ACHN (cell line): ENCODE data around the gene ZNF493.

Experiments used
- DNase-seq: peaks from one replicate; pipeline ENCODE4 v3.0.0-alpha.2; 2015
- in situ Hi-C: cut with HindIII; loops from 2 replicates; pipeline ENCODE4 v1.10.0; 2017; ENCODE audit warnings: low sequenced_read_pairs, low pct_ligation_motif_present, low pct_unique_long_range_greater_than_20kb

The ZNF493 gene

DNA sequence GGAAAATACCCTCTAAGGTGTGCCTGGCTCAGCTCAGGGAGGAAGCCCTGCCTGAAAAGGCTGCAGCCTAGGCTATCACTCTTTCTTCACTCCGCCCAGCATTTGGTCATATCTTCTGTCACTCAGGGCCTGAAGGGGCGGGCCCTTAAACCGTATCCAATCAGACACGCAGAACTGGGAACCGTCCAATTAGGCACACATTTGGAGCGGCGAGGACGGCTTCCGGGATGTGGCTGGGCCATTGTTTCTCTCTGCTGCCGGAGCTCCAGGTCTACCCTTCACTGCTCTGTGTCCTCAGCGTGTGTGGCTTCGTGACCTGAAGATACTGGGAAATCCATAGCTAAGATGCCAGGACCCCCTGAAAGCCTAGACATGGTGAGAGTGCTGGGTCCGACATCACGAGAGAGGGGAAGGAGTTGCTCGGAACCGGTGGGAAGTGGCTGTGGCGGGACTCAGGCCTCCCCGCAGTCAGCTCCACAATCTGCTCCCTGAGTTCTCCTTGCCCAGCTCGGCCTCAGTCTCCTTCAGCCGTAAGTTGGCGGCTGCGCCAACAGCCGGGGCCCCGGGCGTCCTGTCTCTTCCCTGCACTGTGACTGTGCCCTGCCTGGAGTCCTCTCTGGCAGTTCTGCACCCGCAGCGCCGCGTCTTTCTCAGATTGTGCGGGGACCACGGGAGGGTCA lies at the start of gene ZNF493:
TSS of gene ZNF493 (plus strand) at position 241 of the 680 bp plus-strand sequence. CDS start at position 346, 105 bp downstream.
- in situ Hi-C loops: no loop called here
- peak; percentile 92 for DNase-seq

DNA sequence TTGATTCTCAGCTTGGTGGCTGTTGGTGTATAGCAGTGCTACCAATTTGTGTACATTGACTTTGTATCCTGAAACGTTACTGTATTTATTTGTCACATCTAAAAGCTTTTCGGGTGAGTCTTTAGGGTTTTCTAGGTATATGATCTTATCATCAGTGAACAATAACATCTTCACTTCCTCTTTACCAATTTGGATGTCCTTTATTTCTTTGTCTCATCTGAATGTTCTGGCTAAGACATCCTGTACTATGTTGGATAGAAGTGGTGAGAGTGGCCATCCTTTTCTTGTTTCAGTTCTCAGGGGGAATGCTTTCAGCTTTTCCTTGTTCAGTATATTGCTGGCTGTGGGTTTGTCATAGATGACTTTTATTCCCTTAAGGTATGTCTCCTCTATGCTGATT lies 44.1 kb upstream of the ZNF493 start:
- in situ Hi-C loops: no loop called here
- no peak for DNase-seq

DNA sequence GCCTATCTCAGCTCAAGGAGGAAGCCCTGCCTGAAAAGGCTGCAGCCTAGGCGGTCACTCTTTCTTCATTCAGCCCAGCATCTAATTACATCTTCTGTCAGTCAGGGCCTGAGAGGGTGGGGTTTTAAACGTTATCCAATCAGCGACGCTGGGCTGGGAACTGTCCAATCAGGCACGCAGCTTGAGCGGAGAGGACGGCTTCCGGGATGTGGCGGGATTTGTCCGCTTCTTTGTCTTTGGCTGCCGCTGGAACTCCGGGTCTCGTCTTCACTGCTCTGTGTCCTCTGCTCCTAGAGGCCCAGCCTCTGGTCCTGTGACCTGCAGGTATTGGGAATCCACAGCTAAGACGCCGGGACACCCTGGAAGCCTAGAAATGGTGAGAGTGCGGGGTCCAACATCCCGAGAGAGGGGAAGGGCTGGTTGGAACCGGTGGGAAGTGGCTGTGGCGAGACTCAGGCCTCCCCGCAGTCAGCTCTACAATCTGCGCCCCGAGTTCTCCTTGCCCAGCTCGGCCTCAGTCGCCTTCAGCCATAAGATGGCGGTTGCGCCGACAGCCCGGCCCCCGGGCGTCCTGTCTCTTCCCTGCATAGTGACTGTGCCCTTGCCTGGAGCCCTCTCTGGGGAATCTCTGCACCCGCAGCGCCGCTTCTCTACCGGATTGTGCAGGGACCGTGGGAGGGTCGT lies 38.0 kb upstream of the ZNF493 start, which contains the start of gene ZNF738:
TSS of gene ZNF738 (plus strand) at position 233 of the 684 bp plus-strand sequence. CDS start at position 374, 141 bp downstream.
- DNase-seq: peak; percentile 84
- in situ Hi-C loops: no loop called here

DNA sequence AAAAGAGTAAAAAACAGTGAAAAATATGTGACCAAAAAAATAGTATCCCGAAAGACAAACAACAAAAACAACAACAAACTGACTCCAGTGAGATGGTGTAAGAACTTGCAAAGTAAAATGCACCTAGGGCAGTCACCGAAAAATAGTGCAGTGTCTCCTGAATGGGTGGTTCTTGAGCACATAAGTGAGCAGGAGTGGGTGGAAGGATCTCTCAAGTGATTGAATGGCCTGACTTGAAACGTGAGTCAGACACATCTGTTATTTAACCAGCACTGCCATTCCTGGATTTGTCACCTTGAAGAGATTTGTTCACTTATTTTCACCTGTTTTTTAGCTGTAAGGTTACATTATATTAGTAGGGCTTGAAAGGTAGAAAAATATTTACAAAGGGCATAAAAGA lies 34.6 kb upstream of the ZNF493 start:
- DNase-seq: no peak
- in situ Hi-C loops: no loop called here

DNA sequence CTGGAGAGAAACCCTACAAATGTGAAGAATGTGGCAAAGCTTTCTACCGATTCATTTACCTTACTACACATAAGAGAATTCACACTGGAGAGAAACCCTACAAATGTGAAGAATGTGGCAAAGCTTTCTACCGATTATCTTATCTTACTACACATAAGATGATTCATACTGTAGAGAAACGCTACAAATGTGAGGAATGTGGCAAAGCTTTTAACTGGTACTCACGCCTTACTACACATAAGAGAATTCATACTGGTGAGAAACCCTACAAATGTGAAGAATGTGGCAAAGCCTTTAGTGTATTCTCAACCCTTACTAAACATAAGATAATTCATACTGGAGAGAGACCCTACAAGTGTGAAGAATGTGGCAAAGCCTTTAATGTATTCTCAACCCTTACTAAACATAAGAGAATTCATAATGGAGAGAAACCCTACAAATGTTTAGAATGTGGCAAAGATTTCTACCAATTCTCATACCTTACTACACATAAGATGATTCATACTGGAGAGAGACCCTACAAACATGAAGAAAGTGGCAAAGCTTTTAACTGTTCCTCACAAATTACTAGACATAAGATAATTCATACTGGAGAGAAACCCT lies 12.9 kb upstream of the ZNF493 start:
- DNase-seq: no peak
- in situ Hi-C loops: no loop called here

DNA sequence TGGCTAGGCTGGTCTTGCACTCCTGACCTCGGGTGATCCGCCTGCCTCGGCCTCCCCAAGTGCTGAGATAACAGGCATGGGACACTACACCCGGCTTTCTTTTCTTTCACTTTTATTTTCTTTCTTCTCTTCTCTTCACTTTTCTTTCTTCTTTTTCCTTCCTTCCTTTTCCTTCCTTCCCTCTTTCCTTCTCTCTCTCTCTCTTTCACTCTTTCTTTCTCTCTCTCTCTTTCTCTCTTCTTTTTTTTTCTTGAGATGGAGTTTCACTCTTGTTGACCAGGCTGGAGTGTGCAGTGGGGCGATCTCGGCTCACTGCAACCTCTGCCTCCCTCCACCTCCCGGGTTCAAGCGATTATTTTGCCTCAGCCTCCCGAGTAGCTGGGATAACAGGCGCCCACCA lies 812 bp upstream of the ZNF493 start:
- in situ Hi-C loops: no loop called here

DNA sequence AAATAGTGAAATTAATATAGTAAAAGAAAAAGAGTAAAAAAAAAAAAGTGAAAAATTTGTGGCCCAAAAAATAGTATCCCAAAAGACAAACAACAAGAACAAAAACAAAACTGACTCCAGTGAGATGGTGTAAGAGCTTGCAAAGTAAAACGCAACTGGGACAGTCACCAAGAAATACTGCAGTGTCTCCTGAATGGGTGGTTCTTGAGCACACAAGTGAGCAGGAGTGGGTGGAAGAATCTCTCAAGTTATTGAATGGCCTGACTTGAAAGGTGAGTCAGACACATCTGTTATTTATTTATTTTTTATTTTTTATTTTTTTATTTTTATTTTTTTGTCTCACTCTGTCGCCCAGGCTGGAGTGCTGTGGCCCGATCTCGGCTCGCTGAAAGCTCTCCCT lies 1.9 kb downstream of the ZNF493 start:
- in situ Hi-C loops: no loop called here
- DNase-seq: no peak

More for the DNA sequence above, 812 bp upstream of the ZNF493 start:
- DNase-seq: no peak

DNA sequence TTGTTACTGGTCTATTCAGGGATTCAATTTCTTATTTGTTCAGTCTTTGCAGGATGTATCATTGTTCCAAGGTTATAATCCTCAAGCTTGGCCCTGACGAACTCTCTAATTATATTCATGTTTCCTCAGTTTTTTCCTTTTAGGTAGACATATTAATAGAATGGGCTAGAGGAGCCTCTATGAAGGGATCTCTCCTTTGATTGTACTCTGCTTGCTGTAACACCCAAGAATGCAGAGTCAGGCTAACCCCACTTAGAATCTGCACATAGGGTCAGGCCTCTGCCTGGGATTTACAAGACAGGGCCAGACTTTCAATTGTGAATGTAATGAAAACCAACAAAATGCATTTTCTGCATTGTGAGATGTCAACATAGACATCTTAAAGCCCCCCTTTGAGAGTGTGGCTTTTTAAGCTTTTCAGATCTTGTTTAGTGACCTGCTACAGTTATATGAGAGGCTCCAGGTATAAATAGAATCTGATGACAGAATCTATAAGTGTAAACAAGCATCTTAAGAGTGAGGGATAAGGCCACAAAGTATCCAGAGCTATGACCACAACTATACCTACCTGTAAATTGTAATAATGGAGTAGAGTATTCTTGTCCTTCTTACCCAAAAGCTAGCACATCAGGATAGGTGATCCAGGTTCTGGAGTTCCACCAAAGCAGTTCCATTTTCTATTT lies 5.5 kb downstream of the ZNF493 start:
- in situ Hi-C loops: no loop called here
- DNase-seq: no peak

DNA sequence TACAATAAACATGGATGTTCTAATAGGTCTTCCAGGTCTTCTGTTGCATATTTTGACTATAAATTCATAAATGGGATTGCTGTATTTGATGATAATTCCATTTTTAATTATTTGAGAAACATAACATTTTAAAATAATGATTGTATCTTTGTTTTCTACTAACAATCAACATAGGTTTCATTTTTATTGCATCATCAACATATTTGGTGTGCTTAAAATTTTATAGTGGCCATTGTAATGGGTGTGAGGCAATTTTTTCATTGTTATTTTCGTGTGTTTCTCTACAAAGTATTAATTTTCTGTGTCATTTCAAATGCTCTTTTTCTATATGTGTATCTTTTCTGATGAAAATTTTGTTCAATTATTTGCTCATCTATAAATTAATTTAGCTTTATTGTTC lies 13.2 kb downstream of the ZNF493 start:
- in situ Hi-C loops: no loop called here
- no peak for DNase-seq

DNA sequence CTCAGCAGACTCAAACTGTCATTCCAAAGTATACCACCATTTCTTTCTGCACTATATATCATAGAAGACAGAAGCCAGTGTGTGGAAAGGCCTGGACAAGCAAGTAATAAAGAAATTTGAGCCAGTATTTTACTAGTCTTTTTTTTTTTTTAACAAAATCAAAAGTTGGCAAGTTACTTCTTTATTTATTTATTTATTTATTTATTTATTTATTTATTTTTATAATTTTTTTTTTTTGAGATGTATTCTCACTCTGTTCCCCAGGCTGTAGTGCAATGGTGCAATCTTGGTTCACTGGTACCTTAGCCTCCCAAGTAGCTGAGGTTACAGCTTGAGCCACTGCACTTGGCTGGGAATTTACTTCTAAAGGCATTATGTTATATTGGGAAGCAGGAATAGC lies 25.3 kb downstream of the ZNF493 start:
- in situ Hi-C loops: no loop called here

DNA sequence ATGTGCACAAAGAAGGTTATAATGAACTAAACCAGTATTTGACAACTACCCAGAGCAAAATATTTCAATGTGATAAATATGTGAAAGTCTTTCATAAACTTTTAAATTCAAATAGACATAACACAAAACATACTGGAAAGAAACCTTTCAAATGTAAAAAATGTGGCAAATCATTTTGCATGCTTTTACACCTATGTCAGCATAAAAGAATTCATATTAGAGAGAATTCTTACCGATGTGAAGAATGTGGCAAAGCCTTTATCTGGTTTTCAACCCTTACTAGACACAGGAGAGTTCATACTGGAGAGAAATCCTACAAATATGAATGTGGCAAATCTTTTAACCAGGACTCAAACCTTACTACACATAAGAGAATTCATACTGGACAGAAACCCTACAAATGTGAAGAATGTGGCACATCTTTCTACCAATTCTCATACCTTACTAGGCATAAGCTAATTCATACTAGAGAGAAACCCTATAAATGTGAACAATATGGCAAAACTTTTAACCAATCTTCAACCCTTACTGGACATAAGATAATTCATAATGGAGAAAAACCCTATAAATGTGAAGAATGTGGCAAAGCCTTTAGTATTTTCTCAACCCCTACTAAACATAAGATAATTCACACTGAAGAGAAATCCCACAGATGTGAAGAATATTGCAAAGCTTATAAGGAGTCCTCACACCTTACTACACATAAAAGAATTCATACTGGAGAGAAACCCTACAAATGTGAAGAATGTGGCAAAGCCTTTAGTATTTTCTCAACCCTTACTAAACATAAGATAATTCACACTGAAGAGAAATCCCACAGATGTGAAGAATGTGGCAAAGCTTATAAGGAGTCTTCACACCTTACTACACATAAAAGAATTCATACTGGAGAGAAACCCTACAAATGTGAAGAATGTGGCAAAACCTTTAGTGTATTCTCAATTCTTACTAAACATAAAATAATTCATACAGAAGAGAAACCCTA lies 26.4 kb downstream of the ZNF493 start:
- in situ Hi-C loops: no loop called here
- no peak for DNase-seq

More for the DNA sequence above, 25.3 kb downstream of the ZNF493 start:
- DNase-seq: no peak

DNA sequence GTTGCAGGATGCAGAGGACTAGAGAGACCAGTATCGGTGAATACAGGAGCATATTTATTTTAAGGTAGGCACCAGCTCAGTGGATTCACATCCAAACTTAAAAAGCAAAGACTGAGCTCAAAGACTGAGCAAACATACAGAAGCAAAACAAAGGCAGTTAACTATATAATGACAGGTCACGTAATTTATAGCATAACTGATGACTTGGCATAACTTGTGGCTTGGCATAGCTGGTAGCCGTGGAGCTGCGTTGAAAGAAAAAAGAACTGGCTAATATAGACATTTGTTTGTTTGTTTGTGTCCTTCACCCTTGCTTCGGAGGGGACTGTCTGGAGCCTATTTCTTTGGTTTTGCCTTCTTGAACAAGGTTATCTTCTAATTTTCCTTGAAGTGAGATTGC lies 33.7 kb downstream of the ZNF493 start:
- in situ Hi-C loops: no loop called here
- DNase-seq: no peak

DNA sequence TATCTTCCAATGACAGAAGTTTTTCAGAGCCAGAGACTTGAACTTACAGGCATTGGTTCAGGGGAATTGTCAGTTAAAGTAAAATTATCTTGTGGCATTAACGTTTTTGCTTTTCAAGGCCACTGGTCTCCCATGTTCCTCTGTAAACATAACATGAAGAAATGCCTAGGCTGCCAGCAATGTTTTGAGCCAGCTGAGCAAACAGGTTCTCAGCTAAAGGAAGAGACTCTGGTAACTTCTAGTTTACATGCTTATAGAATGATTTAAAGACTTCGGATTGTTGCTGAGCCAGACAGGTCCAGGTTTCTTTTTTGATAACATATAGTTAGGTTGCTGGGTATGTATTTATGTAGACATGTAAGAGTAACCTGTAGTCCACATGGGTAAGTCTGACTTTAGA lies 35.7 kb downstream of the ZNF493 start:
- DNase-seq: no peak
- in situ Hi-C loops: no loop called here

DNA sequence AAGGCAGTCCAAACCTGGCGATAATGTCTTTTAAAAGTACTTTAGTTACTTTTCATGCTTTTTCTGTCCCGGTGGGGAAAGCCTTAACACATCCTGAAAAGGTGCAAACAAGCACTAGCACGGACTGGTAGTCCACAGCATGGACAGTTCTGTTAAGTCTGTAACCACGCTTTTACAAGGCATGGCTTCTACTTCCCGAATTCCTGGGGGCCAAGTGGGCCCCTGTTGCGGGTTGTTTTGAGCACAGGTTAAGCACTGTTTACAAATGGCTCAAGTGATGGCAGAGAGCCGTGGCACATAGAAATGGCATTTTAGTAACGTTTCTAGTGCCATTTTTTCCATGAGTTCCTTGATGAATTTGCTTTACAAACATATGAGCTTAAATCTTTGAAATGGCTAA lies 37.6 kb downstream of the ZNF493 start:
- in situ Hi-C loops: no loop called here
- no peak for DNase-seq

DNA sequence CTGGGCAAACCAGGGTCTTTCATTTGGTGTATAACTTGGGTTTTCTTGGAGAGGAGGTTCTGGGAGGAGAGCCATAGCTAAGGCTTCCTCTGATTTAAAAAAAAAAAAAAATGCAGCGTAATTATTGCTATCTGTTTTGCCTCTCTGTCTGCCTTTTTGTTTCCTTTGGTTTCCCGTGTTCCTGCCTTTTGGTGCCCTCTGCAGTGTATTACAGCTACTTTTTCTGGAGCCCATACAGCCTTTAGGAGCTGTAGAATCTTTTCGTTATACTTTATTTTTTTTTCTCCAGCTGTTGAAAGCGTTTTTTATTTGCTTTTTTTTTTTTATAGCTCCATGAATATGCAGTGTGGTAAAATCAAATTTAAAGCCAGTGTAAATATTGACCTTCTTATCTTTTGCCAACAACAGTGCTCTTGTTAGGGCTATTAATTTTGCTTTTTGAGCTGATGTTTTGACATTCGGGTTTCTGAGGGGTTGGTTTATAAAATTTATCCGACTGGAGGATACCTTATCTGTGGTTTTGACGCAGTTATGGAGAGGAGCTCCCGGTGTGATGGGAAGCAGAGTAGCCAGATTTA lies 38.1 kb downstream of the ZNF493 start:
- no peak for DNase-seq
- in situ Hi-C loops: no loop called here

DNA sequence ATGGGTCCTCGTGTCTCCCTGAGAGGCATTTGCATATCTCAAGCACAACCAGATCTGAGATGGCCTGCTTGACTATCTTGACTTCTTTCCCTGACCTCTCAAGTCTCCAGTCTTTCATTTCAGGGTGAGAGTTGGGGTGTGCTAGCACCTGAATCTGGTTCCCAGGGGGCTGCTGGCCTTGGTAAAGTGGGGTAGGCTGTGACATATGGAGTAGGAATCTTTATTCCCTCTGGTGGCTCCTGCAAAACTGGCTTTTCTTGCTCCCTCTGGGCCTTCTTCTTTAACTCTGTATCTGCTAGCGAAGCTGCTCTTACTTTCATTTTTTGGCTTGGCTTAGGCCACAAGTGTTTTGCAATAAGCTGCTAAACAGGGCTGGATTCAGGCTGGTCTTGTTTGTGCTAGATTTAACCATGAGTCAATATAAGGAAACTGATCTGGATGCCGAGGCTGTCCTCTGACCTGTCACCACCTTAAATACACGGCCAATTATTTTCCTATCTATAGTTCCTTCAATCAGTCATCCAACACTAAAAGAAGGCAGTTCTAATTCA lies 42.3 kb downstream of the ZNF493 start:
- no peak for DNase-seq
- in situ Hi-C loops: no loop called here

DNA sequence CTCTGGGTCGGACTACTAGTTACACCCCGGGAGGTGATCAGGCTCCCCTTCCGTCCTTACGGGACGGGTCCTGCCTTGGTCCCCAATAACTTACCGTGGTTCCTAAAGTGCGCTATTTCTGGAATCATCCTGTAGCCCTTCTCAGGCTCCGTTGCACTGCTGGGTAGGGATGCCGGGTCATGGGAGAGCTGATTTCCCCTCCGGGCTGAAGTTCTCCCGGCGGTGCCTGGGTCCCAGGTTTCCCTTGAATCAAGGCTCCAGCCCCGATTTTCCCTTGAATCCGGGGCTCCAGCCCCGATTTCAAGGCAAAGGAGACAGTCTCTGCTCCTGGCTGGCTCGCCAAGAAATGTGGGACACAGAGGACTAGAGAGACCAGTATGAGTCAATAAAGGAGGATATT lies 43.4 kb downstream of the ZNF493 start:
- DNase-seq: no peak
- in situ Hi-C loops: no loop called here

DNA sequence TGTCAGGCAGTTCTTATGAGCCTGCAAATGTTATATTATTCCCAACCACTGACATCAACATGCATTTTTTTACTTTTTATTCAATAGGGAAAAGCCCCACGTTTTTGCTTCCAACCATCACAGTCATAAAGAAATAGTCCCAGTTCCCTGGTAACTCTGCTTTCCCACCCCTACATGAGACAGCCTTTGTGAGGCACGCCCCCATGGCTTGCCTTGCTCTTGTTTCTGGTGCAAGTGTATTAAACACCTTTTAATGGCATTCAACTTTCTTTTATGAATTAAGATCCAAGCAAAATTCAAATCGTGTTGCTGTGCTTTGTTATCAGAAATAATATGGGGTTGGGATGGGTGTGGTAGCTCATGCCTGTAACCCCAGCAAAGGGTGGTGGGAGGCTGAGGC lies 54.3 kb downstream of the ZNF493 start:
- DNase-seq: no peak
- in situ Hi-C loops: no loop called here
